ENCODE data around the gene DOCK4. TPM values are rescaled to one million over a fixed set of nuclear protein-coding genes. Genes with fewer than 3 reads are reported as not detected.

DOCK4 gene
- total RNA-seq, 1 donor from 2014 or later: 32.2 TPM

DNA sequence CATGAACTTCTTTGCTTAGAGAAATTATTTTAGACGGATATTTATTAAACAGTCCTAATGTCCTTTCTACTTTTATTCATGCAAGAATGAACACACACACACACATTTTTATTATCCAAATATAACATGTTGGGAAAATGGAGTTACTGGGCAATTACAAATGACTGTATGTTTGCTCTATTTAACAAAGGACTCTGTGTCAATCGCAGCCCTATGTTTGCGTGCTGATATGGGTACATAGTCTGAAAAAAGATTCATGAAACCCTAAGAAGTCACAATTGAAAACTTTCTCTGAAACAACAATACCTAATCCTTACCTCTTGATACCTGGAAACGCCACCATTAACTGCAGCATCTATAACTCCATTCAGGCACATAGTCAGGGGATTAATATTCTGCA lies 459.2 kb downstream of the DOCK4 start:
- DNase-seq (ENCODE audit: low read depth) (no peak), FAIRE-seq (no peak)
- TF ChIP-seq EZH2 (IDR thresholded peaks at IDR 0.05; ENCODE audit: insufficient read depth, low read length): no peak
- no peak for TF ChIP-seq CTCF (IDR thresholded peaks at IDR 0.05; ENCODE audit: insufficient read depth, low read depth, low read length)
- Histone ChIP-seq H3K4me3 (ENCODE audit: insufficient read depth, low read depth, low read length) (no peak overlapping the region), H3K4me2 (ENCODE audit: low read length) (no peak overlapping the region), H3K36me3 (ENCODE audit: insufficient read depth, low read length) (no peaks in the 10 kb centered on the region), H3K27ac (ENCODE audit: low read depth, low read length) (no peak overlapping the region), H3K9ac (ENCODE audit: low read length) (no peak overlapping the region), H2AFZ (ENCODE audit: low read depth, low read length) (no peak overlapping the region), H3K9me3 (ENCODE audit: insufficient read depth, low read depth, low read length) (no peaks in the 10 kb centered on the region), H3K79me2 (ENCODE audit: insufficient read depth, low read length) (no peaks in the 10 kb centered on the region), H3K4me1 (ENCODE audit: insufficient read depth, low read length) (peaks cover 8% of the 10 kb centered on the region), H4K20me1 (ENCODE audit: insufficient read depth, low read length) (no peaks in the 10 kb centered on the region), H3K27me3 (ENCODE audit: insufficient read depth, low read length) (no peaks in the 10 kb centered on the region)
- Mint-ChIP-seq H3K27ac (ENCODE audit: unreplicated experiment) (no peak overlapping the region), H3K4me3 (ENCODE audit: unreplicated experiment) (no peak overlapping the region), H3K36me3 (ENCODE audit: low read depth, unreplicated experiment) (peaks cover 15% of the 10 kb centered on the region), H3K9me3 (ENCODE audit: unreplicated experiment) (no peaks in the 10 kb centered on the region), H3K4me1 (ENCODE audit: low read depth, unreplicated experiment) (peaks cover 11% of the 10 kb centered on the region), H3K27me3 (ENCODE audit: low read depth, unreplicated experiment) (no peaks in the 10 kb centered on the region)

GRCh38 chr7:111744501-111745155 lies 461.6 kb downstream of the DOCK4 start:
- Mint-ChIP-seq H3K36me3 (ENCODE audit: low read depth, unreplicated experiment) (peaks cover 15% of the 10 kb centered on the region), H3K4me3 (ENCODE audit: unreplicated experiment) (peak overlapping the region; percentile 65), H3K27me3 (ENCODE audit: low read depth, unreplicated experiment) (no peaks in the 10 kb centered on the region), H3K9me3 (ENCODE audit: unreplicated experiment) (no peaks in the 10 kb centered on the region), H3K27ac (ENCODE audit: unreplicated experiment) (peak overlapping the region; percentile 81), H3K4me1 (ENCODE audit: low read depth, unreplicated experiment) (peaks cover 11% of the 10 kb centered on the region)
- H3K9me3 ChIP-seq (ENCODE audit: insufficient read depth, low read depth, low read length): no peaks in the 10 kb centered on the region
- no peak overlapping the region for H3K4me3 ChIP-seq (ENCODE audit: insufficient read depth, low read depth, low read length)
- H3K4me1 ChIP-seq (ENCODE audit: insufficient read depth, low read length): peaks cover 8% of the 10 kb centered on the region
- H3K4me2 ChIP-seq (ENCODE audit: low read length): peak overlapping the region; percentile 39
- H3K9ac ChIP-seq (ENCODE audit: low read length): peak overlapping the region; percentile 2
- H3K36me3 ChIP-seq (ENCODE audit: insufficient read depth, low read length): no peaks in the 10 kb centered on the region
- no peak for FAIRE-seq
- peak; percentile 73 for DNase-seq (ENCODE audit: low read depth)
- no peaks in the 10 kb centered on the region for H3K27me3 ChIP-seq (ENCODE audit: insufficient read depth, low read length)
- H3K79me2 ChIP-seq (ENCODE audit: insufficient read depth, low read length): no peaks in the 10 kb centered on the region
- peak overlapping the region; percentile 8 for H2AFZ ChIP-seq (ENCODE audit: low read depth, low read length)
- H4K20me1 ChIP-seq (ENCODE audit: insufficient read depth, low read length): no peaks in the 10 kb centered on the region
- no peak for TF ChIP-seq CTCF (IDR thresholded peaks at IDR 0.05; ENCODE audit: insufficient read depth, low read depth, low read length)
- TF ChIP-seq EZH2 (IDR thresholded peaks at IDR 0.05; ENCODE audit: insufficient read depth, low read length): no peak
- H3K27ac ChIP-seq (ENCODE audit: low read depth, low read length): peak overlapping the region; percentile 33

- DNase-seq (ENCODE audit: low read depth): no peak
- H3K9ac ChIP-seq (ENCODE audit: low read length): no peak overlapping the region
- H3K36me3 ChIP-seq (ENCODE audit: insufficient read depth, low read length): no peaks in the 10 kb centered on the region
- no peaks in the 10 kb centered on the region for H3K9me3 ChIP-seq (ENCODE audit: insufficient read depth, low read depth, low read length)
- Mint-ChIP-seq H3K4me1 (ENCODE audit: low read depth, unreplicated experiment) (peaks cover 11% of the 10 kb centered on the region), H3K4me3 (ENCODE audit: unreplicated experiment) (no peak overlapping the region), H3K36me3 (ENCODE audit: low read depth, unreplicated experiment) (peaks cover 15% of the 10 kb centered on the region), H3K27ac (ENCODE audit: unreplicated experiment) (no peak overlapping the region), H3K27me3 (ENCODE audit: low read depth, unreplicated experiment) (no peaks in the 10 kb centered on the region), H3K9me3 (ENCODE audit: unreplicated experiment) (no peaks in the 10 kb centered on the region)
- no peak for TF ChIP-seq CTCF (IDR thresholded peaks at IDR 0.05; ENCODE audit: insufficient read depth, low read depth, low read length)
- no peak for TF ChIP-seq EZH2 (IDR thresholded peaks at IDR 0.05; ENCODE audit: insufficient read depth, low read length)
- H4K20me1 ChIP-seq (ENCODE audit: insufficient read depth, low read length): no peaks in the 10 kb centered on the region
- no peak for FAIRE-seq
- no peak overlapping the region for H3K4me3 ChIP-seq (ENCODE audit: insufficient read depth, low read depth, low read length)
- no peak overlapping the region for H2AFZ ChIP-seq (ENCODE audit: low read depth, low read length)
- peaks cover 8% of the 10 kb centered on the region for H3K4me1 ChIP-seq (ENCODE audit: insufficient read depth, low read length)
- no peak overlapping the region for H3K27ac ChIP-seq (ENCODE audit: low read depth, low read length)
- no peak overlapping the region for H3K4me2 ChIP-seq (ENCODE audit: low read length)
- H3K27me3 ChIP-seq (ENCODE audit: insufficient read depth, low read length): no peaks in the 10 kb centered on the region
- no peaks in the 10 kb centered on the region for H3K79me2 ChIP-seq (ENCODE audit: insufficient read depth, low read length)
Measured at GRCh38 chr7:111743244-111743847, 462.9 kb downstream of the DOCK4 start.
